HepG2 (cell line): ENCODE data around the gene LAMP1. TPM values are rescaled to one million over a fixed set of nuclear protein-coding genes. Genes with fewer than 3 reads are reported as not detected.

ENCODE experiments used
- DMTF1 ChIP-seq: sonication (generic); formaldehyde crosslinking; IDR thresholded peaks from 2 replicates; pipeline ENCODE4 v1.4.0; 2020; ENCODE audit warnings: mild to moderate bottlenecking, missing genetic modification reagents
- ETV5 ChIP-seq: IDR thresholded peaks from 2 replicates; pipeline ENCODE4 v1.6.1; 2018; ENCODE audit warnings: missing biosample characterization, missing genetic modification reagents, inconsistent platforms, borderline replicate concordance
- GABPB1 ChIP-seq: IDR thresholded peaks from 2 replicates; pipeline ENCODE4 v1.6.1; 2016; ENCODE audit warnings: mild to moderate bottlenecking, missing genetic modification reagents, moderate library complexity, missing compliant biosample characterization
- HMGXB3 ChIP-seq: sonication (generic); formaldehyde crosslinking; IDR thresholded peaks from 2 replicates; pipeline ENCODE4 v1.4.0; 2020; ENCODE audit warnings: missing genetic modification reagents, borderline replicate concordance
- MAFF ChIP-seq: IDR thresholded peaks from 2 replicates; pipeline ENCODE4 v1.6.1; 2011; ENCODE audit warnings: low read depth, low read length, improper control_type of control experiment
- MEF2D ChIP-seq: sonication (generic); formaldehyde crosslinking; IDR thresholded peaks from 2 replicates; pipeline ENCODE4 v1.5.1; 2020; ENCODE audit warnings: mild to moderate bottlenecking, missing genetic modification reagents
- NR2F1 ChIP-seq, 2 experiments: fragments of 450-650 bp in 1 of 2; formaldehyde crosslinking in 1 of 2; IDR thresholded peaks; 2 replicates each; pipeline versions ENCODE4 v1.5.0 to v1.6.1; 2016 to 2020; ENCODE audit warnings: mild to moderate bottlenecking in 1 of 2, missing compliant biosample characterization in 1 of 2, missing genetic modification reagents in 1 of 2, moderate library complexity in 1 of 2
- XRCC5 ChIP-seq: fragments of 200-400 bp; formaldehyde crosslinking; optimal IDR thresholded peaks from 2 replicates; pipeline ENCODE3; 2017; ENCODE audit warnings: mild to moderate bottlenecking, low read length
- ZNF33A ChIP-seq: sonication (generic); formaldehyde crosslinking; IDR thresholded peaks from 2 replicates; pipeline ENCODE4 v1.5.1; 2020; ENCODE audit warnings: missing genetic modification reagents, mild to moderate bottlenecking, moderate library complexity, borderline replicate concordance
- ZNF646 ChIP-seq: sonication (generic); formaldehyde crosslinking; IDR thresholded peaks from 2 replicates; pipeline ENCODE4 v1.9.0; 2021; ENCODE audit warnings: mild to moderate bottlenecking, missing genetic modification reagents
- ZNF678 ChIP-seq: sonication (generic); formaldehyde crosslinking; IDR thresholded peaks from 2 replicates; pipeline ENCODE4 v1.4.0; 2020; ENCODE audit warnings: mild to moderate bottlenecking, missing genetic modification reagents
- ZNF839 ChIP-seq: sonication (generic); formaldehyde crosslinking; IDR thresholded peaks from 2 replicates; pipeline ENCODE4 v1.4.0; 2020; ENCODE audit warnings: missing genetic modification reagents, mild to moderate bottlenecking, borderline replicate concordance
- polyA plus RNA-seq, 8 experiments: library from polyadenylated mRNA; depleted of rRNA in 3 of 8; stranded (reverse) in 7 of 8; unstranded in 1 of 8; fragments of >200 nt; fragmentation: Illumina TruSeq in 4 of 8; extraction: Trizol in 4 of 8; gene quantifications; 2 replicates each; pipeline versions ENCODE4 v1.2.1 to v1.2.3, GENCODE V29; 2011 to 2016; ENCODE audit warnings: low read depth in 4 of 8, missing spikeins in 1 of 8, mixed read lengths in 1 of 8; ENCODE audit not compliant: insufficient read depth in 1 of 8
- total RNA-seq, 5 experiments: library from RNA; depleted of rRNA; stranded (reverse); fragments of >200 nt; fragmentation: Illumina TruSeq; extraction: Trizol; gene quantifications; 2 replicates each; pipeline ENCODE4 v1.2.3, GENCODE V29; 2016; ENCODE audit warnings: low read depth in 1 of 5

LAMP1 gene
- total and polyA plus RNA-seq, 2 of the 13 experiments (the other 11 are each of a cell fraction or from before 2014, with no cell fraction given) = 103 to 112 TPM

GRCh38 chr13:113296823-113297369 lies at the start of gene LAMP1 (continued):
- TF ChIP-seq DMTF1 (CRISPR knock-in tag) = no peak
- TF ChIP-seq MEF2D (CRISPR knock-in tag) = peak; percentile 84; the same call in 1 of the 2 replicates
- peak in 1 of 2 experiments; percentile 79; a peak in 2 of 4 replicates for TF ChIP-seq NR2F1 (CRISPR knock-in tag; IDR thresholded peaks at IDR 0.05)
- TF ChIP-seq ZNF33A (CRISPR knock-in tag) = no peak
- TF ChIP-seq HMGXB3 (CRISPR knock-in tag) = peak; percentile 86; the same call in 1 of the 2 replicates
- TF ChIP-seq ZNF839 (CRISPR knock-in tag) = peak; percentile 53; the same call in 1 of the 2 replicates
- no peak for TF ChIP-seq ZNF646 (CRISPR knock-in tag)
- no peak for TF ChIP-seq ZNF678
- peak; percentile 85 for TF ChIP-seq XRCC5
- TF ChIP-seq MAFF = no peak
- TF ChIP-seq ETV5 (CRISPR knock-in tag) = peak; percentile 78
- peak; percentile 92 for TF ChIP-seq GABPB1 (CRISPR knock-in tag)
